Mesothelial cell of epicardium (in vitro differentiated cells): Measurements from ENCODE around the gene KCNJ18. TPM values are rescaled to one million over a fixed set of nuclear protein-coding genes. Genes with fewer than 3 reads are reported as not detected.

ENCODE experiments used
- DNase-seq, 2 experiments: peaks; one replicate each; pipeline ENCODE4 v3.0.0; 2021; ENCODE audit warnings: low spot score in 2 of 2; ENCODE audit not compliant: unreplicated experiment in 2 of 2
- H3K27ac Mint-ChIP-seq: 2 replicates; pipeline ENCODE4 v1.8.0; 2021; ENCODE audit warnings: mixed read lengths
- H3K27me3 Mint-ChIP-seq: 2 replicates; pipeline ENCODE4 v1.8.0; 2021; ENCODE audit warnings: low read depth, mixed read lengths
- H3K36me3 Mint-ChIP-seq: 2 replicates; pipeline ENCODE4 v1.8.0; 2021; ENCODE audit warnings: mixed read lengths
- H3K4me1 Mint-ChIP-seq: 2 replicates; pipeline ENCODE4 v1.8.0; 2021; ENCODE audit warnings: mixed read lengths
- H3K4me3 Mint-ChIP-seq: 2 replicates; pipeline ENCODE4 v1.8.0; 2021; ENCODE audit warnings: mild to moderate bottlenecking, moderate library complexity, mixed read lengths
- H3K9me3 Mint-ChIP-seq: 2 replicates; pipeline ENCODE4 v1.8.0; 2021; ENCODE audit warnings: mixed read lengths
- total RNA-seq: library from RNA; stranded (reverse); gene quantifications from 3 replicates; pipeline ENCODE4 v1.2.1, GENCODE V29; 2021
- TF ChIP-seq, protein P1 (sequence below): fragments of 200-600 bp; sonication (generic); IDR thresholded peaks from one replicate; pipeline ENCODE4 v1.5.0; 2021; ENCODE audit warnings: antibody characterized with exemption; ENCODE audit not compliant: unreplicated experiment

Gene KCNJ18
- total RNA-seq, 1 donor from 2014 or later, result not detected

DNA sequence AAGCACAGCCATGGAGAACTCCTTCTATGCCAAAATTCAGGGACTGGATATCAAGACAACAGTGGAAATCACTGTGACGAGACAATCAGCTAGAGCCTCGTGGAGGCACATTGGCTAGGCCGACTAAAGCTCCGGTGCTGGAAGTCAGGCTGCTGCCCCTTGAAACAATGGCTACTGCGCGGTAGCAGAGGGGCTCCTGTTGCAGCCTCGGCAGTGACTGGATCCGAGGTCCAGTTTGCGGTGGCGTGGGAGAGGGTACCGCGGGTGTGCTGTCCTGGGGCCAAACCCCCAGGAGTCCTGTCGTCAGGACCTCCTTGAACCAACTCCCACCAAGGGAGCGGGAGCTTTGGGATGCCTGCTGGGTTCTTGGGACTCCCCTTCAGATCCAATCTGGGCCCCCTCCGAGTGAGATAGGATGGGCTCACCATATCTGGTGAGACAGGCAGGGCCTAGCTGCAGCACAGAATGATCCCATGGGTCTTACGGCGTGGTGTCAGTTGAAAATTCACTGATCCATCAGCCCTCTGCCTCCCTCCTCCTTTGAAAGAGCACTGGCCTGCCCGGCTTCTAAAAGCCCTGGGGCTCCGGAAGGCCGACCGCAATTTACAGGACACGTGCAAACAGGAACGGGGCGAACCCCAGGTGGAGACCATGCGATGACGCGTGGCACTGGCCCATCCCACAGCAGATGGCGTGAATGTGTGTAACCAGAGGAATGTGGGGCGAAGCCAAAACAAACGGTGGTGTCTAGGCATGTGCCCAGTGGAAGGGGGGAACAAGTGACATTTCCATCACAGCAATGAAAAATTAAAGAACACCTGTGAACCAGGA, 15.8 kb upstream of the KCNJ18 start:
- H3K36me3 Mint-ChIP-seq, result peaks cover 13% of the 10 kb centered on the region
- peaks cover 59% of the 10 kb centered on the region for H3K9me3 Mint-ChIP-seq
- no peaks in the 10 kb centered on the region for H3K27me3 Mint-ChIP-seq
- no peak overlapping the region for H3K27ac Mint-ChIP-seq
- H3K4me1 Mint-ChIP-seq, result no peaks in the 10 kb centered on the region
- no peak for DNase-seq
- no peak overlapping the region for H3K4me3 Mint-ChIP-seq
- TF ChIP-seq, protein P1, sequence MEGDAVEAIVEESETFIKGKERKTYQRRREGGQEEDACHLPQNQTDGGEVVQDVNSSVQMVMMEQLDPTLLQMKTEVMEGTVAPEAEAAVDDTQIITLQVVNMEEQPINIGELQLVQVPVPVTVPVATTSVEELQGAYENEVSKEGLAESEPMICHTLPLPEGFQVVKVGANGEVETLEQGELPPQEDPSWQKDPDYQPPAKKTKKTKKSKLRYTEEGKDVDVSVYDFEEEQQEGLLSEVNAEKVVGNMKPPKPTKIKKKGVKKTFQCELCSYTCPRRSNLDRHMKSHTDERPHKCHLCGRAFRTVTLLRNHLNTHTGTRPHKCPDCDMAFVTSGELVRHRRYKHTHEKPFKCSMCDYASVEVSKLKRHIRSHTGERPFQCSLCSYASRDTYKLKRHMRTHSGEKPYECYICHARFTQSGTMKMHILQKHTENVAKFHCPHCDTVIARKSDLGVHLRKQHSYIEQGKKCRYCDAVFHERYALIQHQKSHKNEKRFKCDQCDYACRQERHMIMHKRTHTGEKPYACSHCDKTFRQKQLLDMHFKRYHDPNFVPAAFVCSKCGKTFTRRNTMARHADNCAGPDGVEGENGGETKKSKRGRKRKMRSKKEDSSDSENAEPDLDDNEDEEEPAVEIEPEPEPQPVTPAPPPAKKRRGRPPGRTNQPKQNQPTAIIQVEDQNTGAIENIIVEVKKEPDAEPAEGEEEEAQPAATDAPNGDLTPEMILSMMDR, result no peak

GRCh38 chr17:21677126-21677910, 15.0 kb upstream of the KCNJ18 start:
- Mint-ChIP-seq H3K27ac (no peak overlapping the region), H3K36me3 (peaks cover 11% of the 10 kb centered on the region), H3K9me3 (peaks cover 54% of the 10 kb centered on the region), H3K4me1 (no peaks in the 10 kb centered on the region), H3K27me3 (no peaks in the 10 kb centered on the region), H3K4me3 (no peak overlapping the region)
- no peak for DNase-seq
- TF ChIP-seq, protein P1, result no peak

- Mint-ChIP-seq H3K4me1 (no peaks in the 10 kb centered on the region), H3K27me3 (no peaks in the 10 kb centered on the region), H3K4me3 (no peak overlapping the region), H3K27ac (no peak overlapping the region), H3K36me3 (peaks cover 11% of the 10 kb centered on the region), H3K9me3 (peaks cover 54% of the 10 kb centered on the region)
- no peak for DNase-seq
- TF ChIP-seq, protein P1, result no peak
These were observed 14.4 kb upstream of the KCNJ18 start for GRCh38 chr17:21677911-21678310.

DNA sequence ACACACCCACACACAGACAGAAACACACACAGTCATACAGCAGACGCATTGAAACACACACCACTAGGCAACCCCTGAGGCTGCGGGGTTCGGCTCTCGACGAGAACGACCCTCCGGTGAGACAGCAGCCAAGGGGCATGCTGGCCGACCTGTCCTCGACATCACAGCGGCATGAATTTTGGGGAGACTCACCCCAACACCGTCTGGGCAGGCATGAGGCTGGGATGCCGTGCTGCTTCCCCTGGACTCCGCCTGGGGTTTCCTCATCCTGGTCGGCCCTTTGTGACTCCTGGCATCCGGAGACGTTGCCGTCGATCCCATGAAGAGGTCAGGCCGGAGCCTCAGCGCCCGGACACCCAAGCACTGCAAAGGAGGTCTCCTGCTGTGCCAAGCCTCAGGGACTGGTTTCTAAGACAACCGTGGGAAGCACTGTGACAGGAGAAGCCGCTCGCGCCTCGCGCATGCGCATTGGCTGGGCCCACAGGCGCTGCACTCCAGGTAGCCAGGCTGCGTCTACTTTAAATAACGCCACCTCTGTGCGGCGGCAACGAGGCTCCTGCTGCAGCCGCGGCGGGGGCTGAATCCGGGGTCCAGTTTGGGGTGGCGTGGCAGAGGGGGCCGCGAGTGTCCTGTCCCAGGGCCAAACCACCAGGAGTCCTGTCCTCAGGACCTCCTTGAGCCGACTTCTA, 13.8 kb upstream of the KCNJ18 start:
- no peaks in the 10 kb centered on the region for H3K4me1 Mint-ChIP-seq
- TF ChIP-seq, protein P1, result no peak
- no peak overlapping the region for H3K4me3 Mint-ChIP-seq
- no peaks in the 10 kb centered on the region for H3K27me3 Mint-ChIP-seq
- H3K9me3 Mint-ChIP-seq, result peaks cover 48% of the 10 kb centered on the region
- DNase-seq, result no peak
- no peak overlapping the region for H3K27ac Mint-ChIP-seq
- H3K36me3 Mint-ChIP-seq, result peaks cover 6% of the 10 kb centered on the region

DNA sequence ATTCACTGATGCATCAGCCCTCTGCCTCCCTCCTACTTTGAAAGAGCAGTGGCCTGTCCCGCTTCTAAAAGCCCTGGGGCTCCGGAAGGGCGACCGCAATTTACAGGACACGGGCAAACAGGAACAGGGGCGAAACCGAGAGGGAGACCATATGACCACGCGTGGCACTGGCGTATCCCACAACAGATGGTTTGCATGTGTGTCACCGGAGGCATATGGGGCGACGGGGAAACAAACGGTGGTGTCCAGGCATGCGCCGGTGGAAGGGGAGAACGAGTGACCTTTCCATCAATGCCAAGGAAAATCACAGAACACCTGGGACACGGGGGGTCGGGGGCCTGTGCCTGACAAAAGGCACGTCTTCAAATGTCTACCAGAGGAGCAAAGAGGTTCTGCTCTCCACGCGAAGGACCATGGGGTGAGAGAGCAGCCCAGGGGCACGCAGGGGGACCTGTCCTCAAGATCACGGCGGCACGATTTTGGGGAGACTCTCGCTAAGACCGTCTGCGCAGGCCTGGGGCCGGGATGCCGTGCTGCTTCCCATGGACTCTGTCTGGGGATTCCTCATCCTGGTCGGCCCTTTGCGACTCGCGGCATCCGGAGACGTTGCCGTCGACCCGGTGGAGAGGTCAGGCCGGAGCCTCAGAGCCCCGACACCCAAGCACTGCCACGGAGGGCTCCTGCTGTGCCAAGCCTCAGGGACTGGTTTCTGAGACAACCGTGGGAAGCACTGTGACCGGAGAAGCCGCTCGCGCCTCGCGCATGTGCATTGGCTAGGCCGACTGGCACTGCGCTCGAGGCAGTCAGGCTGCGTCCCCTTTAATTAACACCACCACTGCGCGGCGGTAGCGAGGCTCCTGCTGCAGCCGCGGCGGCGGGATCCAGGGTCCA, 12.8 kb upstream of the KCNJ18 start:
- Mint-ChIP-seq H3K27me3 (no peaks in the 10 kb centered on the region), H3K27ac (no peak overlapping the region), H3K4me1 (no peaks in the 10 kb centered on the region), H3K36me3 (peaks cover 6% of the 10 kb centered on the region), H3K9me3 (peaks cover 43% of the 10 kb centered on the region), H3K4me3 (no peak overlapping the region)
- no peak for DNase-seq
- TF ChIP-seq, protein P1, result no peak
